GM10266 (cell line): ENCODE measurements around the gene GAS6.

Experiments used
- DNase-seq: peaks from one replicate; pipeline ENCODE4 v3.0.0; 2012; ENCODE audit errors: extremely low spot score
- CTCF ChIP-seq: IDR thresholded peaks from 2 replicates; pipeline ENCODE4 v1.5.1; 2012; ENCODE audit warnings: mild to moderate bottlenecking, low read depth; ENCODE audit not compliant: control insufficient read depth, insufficient read depth; ENCODE audit errors: missing control alignments

The GAS6 gene

GRCh38 chr13:113787694-113788093, 76.2 kb downstream of the GAS6 start:
- no peak for TF ChIP-seq CTCF
- DNase-seq, result no peak

GRCh38 chr13:113786262-113786841, 77.5 kb downstream of the GAS6 start:
- no peak for DNase-seq
- TF ChIP-seq CTCF, result no peak

GRCh38 chr13:113785051-113786010, 78.5 kb downstream of the GAS6 start:
- no peak for DNase-seq

DNA sequence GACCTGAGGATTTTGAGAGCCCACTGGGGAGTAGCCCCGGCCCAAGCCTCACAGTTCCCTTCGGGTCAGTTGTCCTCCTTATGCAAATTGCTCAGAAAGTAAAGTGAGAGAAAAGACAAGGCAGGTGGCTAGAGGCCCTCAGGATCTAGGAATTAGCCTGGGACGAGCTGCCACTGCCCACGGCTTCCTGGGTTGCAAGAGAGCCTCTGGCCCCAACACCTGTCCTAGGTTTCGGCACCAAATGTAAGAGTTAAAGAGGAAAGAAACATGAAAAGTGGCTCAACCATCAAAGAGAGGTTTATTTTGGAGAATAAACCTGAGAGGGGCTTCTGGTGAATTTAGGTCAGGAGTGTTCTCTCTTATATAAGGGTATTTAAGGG, 79.2 kb downstream of the GAS6 start:
- no peak for TF ChIP-seq CTCF
- DNase-seq, result no peak

More at GRCh38 chr13:113785051-113786010, 78.5 kb downstream of the GAS6 start:
- TF ChIP-seq CTCF, result no peak

- DNase-seq, result no peak
Measured at GRCh38 chr13:113783966-113784644, 79.8 kb downstream of the GAS6 start.

DNA sequence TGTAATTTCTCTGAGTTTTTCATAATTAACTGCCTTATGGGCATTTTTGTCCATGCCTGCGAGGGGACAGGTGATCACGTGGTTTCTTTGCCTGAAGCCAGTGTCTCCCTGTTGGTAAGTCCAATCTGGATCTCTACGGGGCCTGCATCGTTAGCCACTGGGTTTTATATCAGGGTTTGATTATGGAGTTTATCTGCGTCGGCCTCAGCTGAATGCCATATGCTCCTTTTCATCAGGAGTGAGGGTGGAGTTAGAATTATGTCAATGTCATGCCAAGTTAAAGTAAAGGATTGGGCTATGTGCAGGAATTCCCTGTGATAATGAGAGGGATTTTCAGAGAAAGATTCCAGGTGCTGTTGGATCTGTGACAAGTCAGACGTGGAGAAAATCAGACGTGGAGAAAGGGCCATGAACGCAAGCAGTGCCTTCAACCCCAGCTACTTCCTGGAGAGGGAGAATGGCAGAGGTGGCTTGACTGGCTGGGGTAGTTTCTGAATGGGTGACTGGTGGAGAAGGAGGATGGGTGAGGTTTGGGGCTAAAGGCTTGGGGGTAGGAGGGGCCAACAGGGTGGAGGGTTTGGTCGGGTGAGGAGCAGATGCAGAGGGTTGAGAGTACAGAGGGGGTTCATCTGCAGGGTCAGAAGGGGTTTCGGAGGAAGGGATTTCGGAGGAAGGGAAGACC, 80.5 kb downstream of the GAS6 start:
- TF ChIP-seq CTCF, result no peak
- no peak for DNase-seq

More at GRCh38 chr13:113783966-113784644, 79.8 kb downstream of the GAS6 start:
- TF ChIP-seq CTCF, result no peak
